ENCODE results near the gene MEIKIN.

- TF ChIP-seq CTCF (CRISPR knock-in tag; IDR thresholded peaks at IDR 0.05) = no peak
- no peak for TF ChIP-seq RFX1 (IDR thresholded peaks at IDR 0.05)
- no peak for TF ChIP-seq YY1 (IDR thresholded peaks at IDR 0.05; ENCODE audit: insufficient read depth, insufficient replicate concordance, low read depth, low read length)
- TF ChIP-seq ZSCAN5A (CRISPR knock-in tag; IDR thresholded peaks at IDR 0.05; ENCODE audit: borderline replicate concordance) = no peak
- no peak for TF ChIP-seq MAX (IDR thresholded peaks at IDR 0.05)
- no peak for TF ChIP-seq ZNF468 (CRISPR knock-in tag; IDR thresholded peaks at IDR 0.05)
- TF ChIP-seq NR2C2 (CRISPR knock-in tag; IDR thresholded peaks at IDR 0.05; ENCODE audit: borderline replicate concordance) = no peak
- TF ChIP-seq CHD4 (IDR thresholded peaks at IDR 0.05; ENCODE audit: borderline replicate concordance, low read length) = no peak
- no peak for TF ChIP-seq ATF2 (CRISPR knock-in tag; IDR thresholded peaks at IDR 0.05)
- TF ChIP-seq KDM1A (CRISPR knock-in tag; IDR thresholded peaks at IDR 0.05) = no peak
Observed at GRCh38 chr5:131845828-131846227, 99.6 kb downstream of the MEIKIN start.
